ENCODE measurements around the gene CZIB. TPM values are rescaled to one million over a fixed set of nuclear protein-coding genes. Genes with fewer than 3 reads are reported as not detected.

Gene CZIB
- total and polyA plus RNA-seq, 2 of the 8 experiments (the other 6 are each of a cell fraction or from before 2014, with no cell fraction given): 46.5 to 48.0 TPM

GRCh38 chr1:53214376-53214940 lies 6.0 kb downstream of the CZIB start (continued):
- TF ChIP-seq CHD2 (IDR thresholded peaks at IDR 0.05; ENCODE audit: low read length): no peak
- no peak for TF ChIP-seq POU5F1 (IDR thresholded peaks at IDR 0.05; ENCODE audit: low read depth, low read length)
- TF ChIP-seq CTCF (IDR thresholded peaks at IDR 0.05; ENCODE audit: control extremely low read depth in 1 of 3, insufficient read depth in 1 of 3, low read depth in 1 of 3, low read length in 3 of 3): no peak
